Endothelial cell of umbilical vein (primary cell): ENCODE results near the gene STK32C. TPM values are rescaled to one million over a fixed set of nuclear protein-coding genes. Genes with fewer than 3 reads are reported as not detected.

Source experiments
- BruUV-seq: library from RNA; stranded (reverse); fragments of 400-500 nt; replicated peaks from 2 replicates; lab custom pipeline; 2021; lab: Mats Ljungman, UMichigan
- CTCF ChIA-PET: fragments of 300-600, 350-600 bp; sonication (Branson Sonifier 250); formaldehyde crosslinking; loops from one replicate; lab custom pipeline; 2021; ENCODE audit warnings: antibody characterized with exemption, inconsistent platforms; lab: Charles Lee
- POLR2A ChIA-PET: fragments of 300-600, 350-600 bp; sonication (Branson Sonifier 250); formaldehyde crosslinking; loops from one replicate; lab custom pipeline; 2021; ENCODE audit warnings: antibody characterized with exemption, inconsistent platforms; lab: Charles Lee
- DNase-seq: peaks from one replicate; pipeline ENCODE4 v3.0.0-alpha.2; 2011; ENCODE audit warnings: low read depth, low spot score
- FAIRE-seq: peaks from 2 replicates; lab custom pipeline; 2011; peaks lifted over from hg19 to GRCh38; lab: Jason Lieb, UNC
- H2AFZ ChIP-seq: 2 replicates; pipeline ENCODE4 v1.6.0; 2012; ENCODE audit warnings: low read depth, low read length, control low read depth, inconsistent platforms
- H3K27ac ChIP-seq: 2 replicates; pipeline ENCODE4 v1.5.1; 2011; ENCODE audit warnings: low read depth, mild to moderate bottlenecking, control low read depth, low read length, moderate library complexity; ENCODE audit not compliant: insufficient read depth
- H3K27me3 ChIP-seq, 2 experiments: 2 replicates each; pipeline versions ENCODE4 v1.6.0 to v1.6.1; 2011; ENCODE audit warnings: low read length in 2 of 2, mixed read lengths in 1 of 2; ENCODE audit not compliant: control insufficient read depth in 2 of 2, insufficient read depth in 2 of 2
- H3K36me3 ChIP-seq, 2 experiments: 2 replicates in 1 of 2; 3 replicates in 1 of 2; pipeline ENCODE4 v1.5.1; 2011; ENCODE audit warnings: low read length in 2 of 2, mild to moderate bottlenecking in 1 of 2, moderate library complexity in 1 of 2; ENCODE audit not compliant: control insufficient read depth in 2 of 2, insufficient read depth in 2 of 2; ENCODE audit errors: extremely low read depth in 1 of 2
- H3K4me1 ChIP-seq: 3 replicates; pipeline ENCODE4 v1.5.1; 2011; ENCODE audit warnings: mild to moderate bottlenecking, low read length; ENCODE audit not compliant: control insufficient read depth, insufficient read depth; ENCODE audit errors: extremely low read depth
- H3K4me2 ChIP-seq: 2 replicates; pipeline ENCODE4 v1.6.1; 2011; ENCODE audit warnings: low read length, control low read depth, mixed read lengths; ENCODE audit not compliant: insufficient read depth
- H3K4me3 ChIP-seq, 3 experiments: fragments of 200-600 bp in 1 of 3; sonication (generic), shearing (Covaris generic) in 1 of 3; replicated peaks in 1 of 3; 2 replicates each; pipeline ENCODE4 v1.5.1; 2011 to 2016; ENCODE audit warnings: control low read depth in 3 of 3, low read length in 3 of 3, mild to moderate bottlenecking in 2 of 3, inconsistent platforms in 1 of 3, low read depth in 1 of 3, moderate library complexity in 1 of 3; ENCODE audit not compliant: insufficient read depth in 1 of 3
- H3K79me2 ChIP-seq: 2 replicates; pipeline ENCODE4 v1.6.0; 2012; ENCODE audit warnings: low read length, inconsistent platforms; ENCODE audit not compliant: control insufficient read depth, insufficient read depth
- H3K9ac ChIP-seq: replicated peaks from 2 replicates; pipeline ENCODE3; 2011; ENCODE audit warnings: low read length, control low read depth; ENCODE audit not compliant: insufficient read depth; ENCODE audit errors: extremely low read depth
- H3K9me1 ChIP-seq: replicated peaks from 3 replicates; pipeline ENCODE4 v1.6.0; 2011; ENCODE audit warnings: mild to moderate bottlenecking, low read length; ENCODE audit not compliant: control insufficient read depth, insufficient read depth; ENCODE audit errors: extremely low read depth
- H3K9me3 ChIP-seq: replicated peaks from 2 replicates; pipeline ENCODE4 v1.5.1; 2012; ENCODE audit warnings: low read length, inconsistent platforms; ENCODE audit not compliant: control insufficient read depth, insufficient read depth
- H4K20me1 ChIP-seq: replicated peaks from 2 replicates; pipeline ENCODE3; 2011; ENCODE audit warnings: mild to moderate bottlenecking, low read length; ENCODE audit not compliant: control insufficient read depth, insufficient read depth; ENCODE audit errors: extremely low read depth
- CTCF ChIP-seq, 2 donors: IDR thresholded peaks; 1 replicate in 1 of 2; 2 replicates in 1 of 2; pipeline ENCODE4 v1.5.1; 2011; ENCODE audit warnings: low read length in 2 of 2, mild to moderate bottlenecking in 2 of 2, moderate library complexity in 2 of 2, control low read depth in 1 of 2, inconsistent platforms in 1 of 2, low read depth in 1 of 2; ENCODE audit not compliant: insufficient read depth in 1 of 2; ENCODE audit errors: extremely low read depth in 1 of 2
- EZH2 ChIP-seq: IDR thresholded peaks from 2 replicates; pipeline ENCODE4 v1.6.1; 2012; ENCODE audit warnings: borderline replicate concordance, low read depth, mild to moderate bottlenecking, moderate library complexity, low read length, inconsistent platforms; ENCODE audit not compliant: severe bottlenecking
- FOS ChIP-seq: IDR thresholded peaks from 2 replicates; pipeline ENCODE4 v1.6.1; 2011; ENCODE audit warnings: mild to moderate bottlenecking, low read length, moderate library complexity, borderline replicate concordance; ENCODE audit not compliant: insufficient read depth
- GATA2 ChIP-seq: IDR thresholded peaks from 2 replicates; pipeline ENCODE4 v1.7.0; 2011; ENCODE audit warnings: low read depth, mild to moderate bottlenecking, moderate library complexity, mixed read lengths, low read length; ENCODE audit not compliant: insufficient read length, insufficient read depth
- JUN ChIP-seq: IDR thresholded peaks from 2 replicates; pipeline ENCODE4 v1.6.1; 2011; ENCODE audit warnings: borderline replicate concordance, low read depth; ENCODE audit not compliant: insufficient read length, insufficient read depth
- MAX ChIP-seq: IDR thresholded peaks from 2 replicates; pipeline ENCODE4 v1.6.1; 2011; ENCODE audit not compliant: insufficient read depth, insufficient read length
- MYC ChIP-seq: IDR thresholded peaks from one replicate; pipeline ENCODE4 v1.6.1; 2011; ENCODE audit warnings: mild to moderate bottlenecking, low read depth, low read length
- POLR2A ChIP-seq: IDR thresholded peaks from 2 replicates; pipeline ENCODE4 v1.6.1; 2012; ENCODE audit warnings: low read depth, mild to moderate bottlenecking, control low read depth, low read length
- POLR2AphosphoS5 ChIP-seq: IDR thresholded peaks from 2 replicates; pipeline ENCODE4 v1.6.1; 2012; ENCODE audit warnings: low read depth, mild to moderate bottlenecking, control low read depth, low read length, moderate library complexity; ENCODE audit not compliant: insufficient read depth
- dilution Hi-C: fragments of 300-500 bp; cut with MboI; formaldehyde crosslinking; loops from one replicate; pipeline ENCODE4 v1.15.0; 2019; ENCODE audit warnings: low sequenced_read_pairs; ENCODE audit not compliant: extremely low pct_ligation_motif_present
- intact Hi-C: fragments of 100-400 bp; cut with micrococcal nuclease; formaldehyde crosslinking; loops from one replicate; pipeline ENCODE4 v1.10.0; 2022
- polyA plus RNA-seq, 4 experiments: library from polyadenylated mRNA; depleted of rRNA in 3 of 4; stranded (reverse) in 3 of 4; unstranded in 1 of 4; fragments of >200 nt; gene quantifications; 2 replicates each; pipeline versions ENCODE4 v1.2.1 to v1.2.3, GENCODE V29; 2011 to 2012; ENCODE audit warnings: missing spikeins in 1 of 4
- total RNA-seq: library from RNA; stranded (reverse); gene quantifications from 2 replicates; pipeline ENCODE4 v1.2.3, GENCODE V29; 2021

Gene STK32C
- total and polyA plus RNA-seq, 2 donors (not counting 3 experiments of a cell fraction or from before 2014, with no cell fraction given), result 5.4 to 14.1 TPM

GRCh38 chr10:132273966-132274365 lies 33.8 kb downstream of the STK32C start:
- intact Hi-C loops, result no loop called here
- no TSS peak for BruUV-seq
- TF ChIP-seq FOS, result no peak
- TF ChIP-seq POLR2AphosphoS5, result no peak
- no peak for TF ChIP-seq MYC
- TF ChIP-seq GATA2, result no peak
- TF ChIP-seq POLR2A, result no peak
- no peak for TF ChIP-seq EZH2
- TF ChIP-seq MAX, result no peak
- no peak for TF ChIP-seq CTCF (IDR thresholded peaks at IDR 0.05; ENCODE audit: extremely low read depth in 1 of 2, insufficient read depth in 1 of 2, low read depth in 1 of 2, low read length in 2 of 2)
- no peak for TF ChIP-seq JUN
- H3K4me1 ChIP-seq, result no peaks in the 10 kb centered on the region
- dilution Hi-C loops, result no loop called here
- no peak for DNase-seq
- no peak overlapping the region for H2AFZ ChIP-seq
- CTCF ChIA-PET, result no interaction called here
- H3K36me3 ChIP-seq, result no peaks in the 10 kb centered on the region
- H3K9ac ChIP-seq, result no peak overlapping the region
- no peak for FAIRE-seq
- no peak overlapping the region for H3K4me2 ChIP-seq
- no peaks in the 10 kb centered on the region for H3K79me2 ChIP-seq
- POLR2A ChIA-PET, result no interaction called here
- H3K27me3 ChIP-seq, result no peaks in the 10 kb centered on the region
- H3K27ac ChIP-seq, result no peak overlapping the region
- H3K4me3 ChIP-seq, result no peak overlapping the region
- no peaks in the 10 kb centered on the region for H4K20me1 ChIP-seq
- no peaks in the 10 kb centered on the region for H3K9me3 ChIP-seq
- no peaks in the 10 kb centered on the region for H3K9me1 ChIP-seq
